Psoas muscle (tissue), 8 donors: ENCODE data around the gene SETD2. TPM values are rescaled to one million over a fixed set of nuclear protein-coding genes. Genes with fewer than 3 reads are reported as not detected.
"Not testable (repeated sequence)": the region's sequence is repeated elsewhere in the genome, so short reads cannot be mapped to it uniquely, and the experiment has no call there.

Source experiments
- ATAC-seq, 4 donors: fragments of 200-7000 bp; cut with Tn5 transposase; one replicate each; pipeline ENCODE4 v1.9.1; 2020; ENCODE audit warnings: moderate library complexity in 3 of 4, mild to moderate bottlenecking in 2 of 4
- DNase-seq, 2 donors: peaks; one replicate each; pipeline ENCODE4 v3.0.0-alpha.2; 2020
- H3K27ac ChIP-seq: fragments of 200-600 bp; one replicate; pipeline ENCODE4 v1.8.0; 2022
- H3K27me3 ChIP-seq, 3 donors: fragments of 200-600 bp in 1 of 3; one replicate each; pipeline versions ENCODE4 v1.6.1 to v1.8.0; 2013 to 2022; ENCODE audit warnings: low read length in 2 of 3, mild to moderate bottlenecking in 2 of 3, moderate library complexity in 1 of 3; ENCODE audit not compliant: insufficient read depth in 3 of 3
- H3K36me3 ChIP-seq, 2 donors: fragments of 200-600 bp in 1 of 2; one replicate each; pipeline versions ENCODE4 v1.6.1 to v1.8.0; 2013 to 2022; ENCODE audit warnings: low read depth in 1 of 2, mild to moderate bottlenecking in 1 of 2, moderate library complexity in 1 of 2; ENCODE audit not compliant: insufficient read depth in 1 of 2
- H3K4me1 ChIP-seq: fragments of 200-600 bp; one replicate; pipeline ENCODE4 v1.8.0; 2022
- H3K4me3 ChIP-seq: fragments of 200-600 bp; one replicate; pipeline ENCODE4 v1.8.0; 2022; ENCODE audit warnings: mild to moderate bottlenecking
- H3K9me3 ChIP-seq: fragments of 200-600 bp; one replicate; pipeline ENCODE4 v1.8.0; 2022
- WGBS, 3 donors: extraction: QIAGEN DNeasy Blood & Tissue Kit; methylation state at CpG; one replicate each; pipeline versions ENCODE4 v1.1.6 to v1.1.7; 2013; 5-methylcytosine and 5-hydroxymethylcytosine counted together
- intact Hi-C, 2 donors: fragments of 100-400 bp; cut with DNase I; formaldehyde crosslinking; loops; one replicate each; pipeline versions ENCODE4 v1.11.0 to v1.14.2; 2022
- polyA plus RNA-seq, 3 donors: library from polyadenylated mRNA; stranded (reverse); fragments of 200-250 nt; gene quantifications; one replicate each; pipeline ENCODE4 v1.2.3, GENCODE V29; 2013
- total RNA-seq, 4 donors: library from RNA; stranded (reverse); fragmentation: NEBNext Ultra II Directional in 2 of 4; extraction: Animal tissue kit (Norgen Biotek cat#: 25700) in 2 of 4; gene quantifications; one replicate each; pipeline versions ENCODE4 v1.2.1 to v1.2.4, GENCODE V29; 2021 to 2023
- TF ChIP-seq, protein P1 (sequence below): fragments of 200-600 bp; IDR thresholded peaks from one replicate; pipeline ENCODE4 v1.8.0; 2022; ENCODE audit warnings: antibody characterized with exemption
- donor health status: healthy with polysubstance abuse.
- donor health status: DM: no; HTN: no; CAD: no; lungs with moderate emphysema.
- donor health status: Bipolar disorder and iron deficiency.
- donor health status: healthy.
- donor health status: DM: yes; HTN: yes; CAD: no.
- donor health status: DM: no; HTN: no; CAD: no.
- donor health status: DM: no; HTN: no; CAD: no.
- donor health status: DM: yes; HTN: yes; CAD: no.

The SETD2 gene
- total and polyA plus RNA-seq, 7 donors: 10.1 to 38.1 (median 33.7) TPM

DNA sequence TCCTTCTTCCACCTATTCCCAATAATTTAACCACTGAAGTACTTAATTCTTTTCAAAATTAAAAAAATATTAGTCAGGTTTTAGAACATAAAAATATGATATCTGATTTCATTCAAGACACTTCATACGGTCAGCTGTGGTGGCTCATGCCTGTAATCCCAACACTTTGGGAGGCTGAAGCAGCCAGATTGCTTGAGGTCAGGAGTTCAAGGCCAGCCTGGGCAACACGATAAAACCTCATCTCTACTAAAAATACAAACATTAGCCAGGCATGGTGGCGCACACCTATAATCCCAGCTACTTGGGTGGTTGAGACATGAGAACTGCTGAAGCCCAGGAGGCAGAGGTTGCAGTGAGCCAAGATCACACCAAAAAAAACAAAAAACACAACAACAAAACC, 127.8 kb downstream of the SETD2 start:
- WGBS, 3 donors: 51 to 78% (median 57%) methylated on average over 3 of the region's 3 CpGs
- intact Hi-C loops: no loop called here
- H3K4me1 ChIP-seq: peaks cover 6% of the 10 kb centered on the region
- H3K4me3 ChIP-seq: no peak overlapping the region
- no peak for ATAC-seq
- no peak overlapping the region for H3K27ac ChIP-seq
- H3K9me3 ChIP-seq: no peaks in the 10 kb centered on the region
- DNase-seq: no peak
- H3K36me3 ChIP-seq: peaks cover 9 to 76% of the 10 kb centered on the region in 2 donors
- TF ChIP-seq, protein P1, sequence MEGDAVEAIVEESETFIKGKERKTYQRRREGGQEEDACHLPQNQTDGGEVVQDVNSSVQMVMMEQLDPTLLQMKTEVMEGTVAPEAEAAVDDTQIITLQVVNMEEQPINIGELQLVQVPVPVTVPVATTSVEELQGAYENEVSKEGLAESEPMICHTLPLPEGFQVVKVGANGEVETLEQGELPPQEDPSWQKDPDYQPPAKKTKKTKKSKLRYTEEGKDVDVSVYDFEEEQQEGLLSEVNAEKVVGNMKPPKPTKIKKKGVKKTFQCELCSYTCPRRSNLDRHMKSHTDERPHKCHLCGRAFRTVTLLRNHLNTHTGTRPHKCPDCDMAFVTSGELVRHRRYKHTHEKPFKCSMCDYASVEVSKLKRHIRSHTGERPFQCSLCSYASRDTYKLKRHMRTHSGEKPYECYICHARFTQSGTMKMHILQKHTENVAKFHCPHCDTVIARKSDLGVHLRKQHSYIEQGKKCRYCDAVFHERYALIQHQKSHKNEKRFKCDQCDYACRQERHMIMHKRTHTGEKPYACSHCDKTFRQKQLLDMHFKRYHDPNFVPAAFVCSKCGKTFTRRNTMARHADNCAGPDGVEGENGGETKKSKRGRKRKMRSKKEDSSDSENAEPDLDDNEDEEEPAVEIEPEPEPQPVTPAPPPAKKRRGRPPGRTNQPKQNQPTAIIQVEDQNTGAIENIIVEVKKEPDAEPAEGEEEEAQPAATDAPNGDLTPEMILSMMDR: no peak
- H3K27me3 ChIP-seq: no peaks in the 10 kb centered on the region

DNA sequence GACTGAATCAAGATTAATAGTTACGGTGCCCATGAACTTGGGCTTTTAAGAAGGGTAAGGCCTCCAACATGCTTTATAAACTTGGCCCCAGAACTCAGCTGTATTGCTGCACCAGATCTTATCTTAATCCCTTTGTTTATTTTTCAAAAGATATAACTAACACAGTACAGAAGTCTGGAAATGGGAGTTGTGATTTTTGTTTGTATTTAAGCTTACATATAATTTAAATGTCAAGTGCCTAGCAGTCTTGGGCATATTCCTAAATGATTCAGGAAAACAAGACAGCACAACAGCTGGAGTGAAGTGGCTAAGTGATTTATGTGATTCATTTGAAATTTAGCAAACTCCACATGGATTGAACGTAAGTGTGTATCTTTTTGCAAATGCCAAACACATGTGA, 128.3 kb downstream of the SETD2 start:
- Histone ChIP-seq H3K36me3 (peaks cover 9 to 74% of the 10 kb centered on the region in 2 donors), H3K4me3 (no peak overlapping the region), H3K27me3 (no peaks in the 10 kb centered on the region), H3K27ac (no peak overlapping the region), H3K4me1 (peaks cover 6% of the 10 kb centered on the region), H3K9me3 (no peaks in the 10 kb centered on the region)
- ATAC-seq: no peak
- intact Hi-C loops: no loop called here
- DNase-seq: no peak
- TF ChIP-seq, protein P1: no peak
- 77 to 89% (median 83%) methylated on average over 2 of the region's 2 CpGs for WGBS, 3 donors

DNA sequence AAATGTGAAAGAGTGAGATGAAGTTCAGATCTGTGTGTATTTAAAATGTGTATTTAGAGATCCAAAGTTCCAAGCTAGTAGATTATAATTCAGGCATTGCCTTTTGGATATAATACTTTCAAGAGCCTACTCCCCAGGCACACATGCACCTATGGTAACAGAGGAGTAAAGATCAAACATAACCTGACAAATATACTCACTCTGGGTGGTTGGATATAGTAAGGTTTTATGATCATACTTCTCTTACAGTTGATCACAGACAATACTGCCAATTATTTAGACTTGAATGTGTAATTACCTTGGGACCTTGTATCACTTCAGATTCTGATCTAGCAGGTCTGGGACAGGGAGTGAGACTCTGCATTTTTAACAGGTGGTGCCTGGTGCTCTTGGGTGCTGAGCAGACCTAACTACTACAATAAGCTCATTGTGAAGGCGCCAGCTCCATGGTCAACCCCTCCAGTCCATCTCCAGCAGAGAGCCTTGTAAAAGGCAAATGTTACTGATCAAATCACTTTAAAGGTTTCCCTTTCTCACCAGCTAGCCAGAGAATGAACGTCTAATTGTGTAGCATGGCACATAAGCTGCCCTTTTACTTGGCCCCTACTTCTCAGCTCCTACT, 128.9 kb downstream of the SETD2 start:
- TF ChIP-seq, protein P1: no peak
- no peak for DNase-seq
- peaks cover 6% of the 10 kb centered on the region for H3K4me1 ChIP-seq
- WGBS, 3 donors: 57 to 79% (median 73%) methylated on average over 2 of the region's 2 CpGs
- ATAC-seq: no peak
- H3K27me3 ChIP-seq: no peaks in the 10 kb centered on the region
- no peaks in the 10 kb centered on the region for H3K9me3 ChIP-seq
- H3K36me3 ChIP-seq: peaks cover 9 to 67% of the 10 kb centered on the region in 2 donors
- intact Hi-C loops: no loop called here
- H3K27ac ChIP-seq: peak overlapping the region; percentile 12
- no peak overlapping the region for H3K4me3 ChIP-seq

DNA sequence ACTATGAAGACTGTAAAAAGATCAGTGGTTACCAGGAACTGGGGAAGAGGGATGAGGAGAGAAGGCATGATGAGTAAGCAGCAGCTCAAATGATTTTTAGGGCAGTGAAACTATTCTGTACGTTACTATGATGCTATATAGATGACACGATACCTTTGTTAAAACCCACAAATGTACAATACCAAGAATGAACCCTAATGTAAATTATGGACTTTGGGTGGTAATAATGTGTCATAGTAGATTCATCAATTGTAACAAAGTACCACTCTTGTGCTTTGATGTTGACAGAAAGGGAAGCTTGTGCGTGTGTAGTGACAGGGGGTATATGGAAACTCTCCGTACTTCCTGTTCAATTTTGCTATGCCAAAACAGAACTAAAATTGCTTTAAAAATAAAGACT, 132.9 kb downstream of the SETD2 start:
- DNase-seq, H3K27ac ChIP-seq, ATAC-seq, intact Hi-C loops, H3K9me3 ChIP-seq, H3K27me3 ChIP-seq, H3K4me3 ChIP-seq, H3K4me1 ChIP-seq: not testable (repeated sequence)
- WGBS, 3 donors: 86 to 92% (median 89%) methylated on average over 4 of the region's 4 CpGs
- peaks cover 3 to 43% of the 10 kb centered on the region in 2 donors for H3K36me3 ChIP-seq

GRCh38 chr3:47028667-47029066, 135.2 kb downstream of the SETD2 start:
- Histone ChIP-seq H3K4me3 (no peak overlapping the region), H3K4me1 (peaks cover 14% of the 10 kb centered on the region), H3K9me3 (no peaks in the 10 kb centered on the region), H3K27ac (no peak overlapping the region), H3K27me3 (no peaks in the 10 kb centered on the region), H3K36me3 (peaks cover 0 to 21% of the 10 kb centered on the region in 2 donors)
- DNase-seq: no peak
- intact Hi-C loops: no loop called here
- TF ChIP-seq, protein P1: no peak
- ATAC-seq: peak in 3 of 4 donors; percentile 29 to 61 (median 60)
- WGBS, 3 donors: 88 to 100% (median 94%) methylated on average over 1 of the region's 1 CpG
